Hindlimb muscle (tissue), 1 donor: ENCODE results near the gene TBCD. TPM values are rescaled to one million over a fixed set of nuclear protein-coding genes. Genes with fewer than 3 reads are reported as not detected.
A peak's percentile ranks its signal among the peaks of the same experiment; 100 is the strongest.

Experiments
- DNase-seq: peaks from one replicate; pipeline ENCODE4 v3.0.0-alpha.2; 2013
- polyA plus RNA-seq: library from polyadenylated mRNA; unstranded; fragments of 120-200 nt; gene quantifications from one replicate; pipeline ENCODE4 v1.2.1, GENCODE V29; 2013; ENCODE audit not compliant: insufficient read length

TBCD gene
- polyA plus RNA-seq, 1 donor, result 69.8 TPM

DNA sequence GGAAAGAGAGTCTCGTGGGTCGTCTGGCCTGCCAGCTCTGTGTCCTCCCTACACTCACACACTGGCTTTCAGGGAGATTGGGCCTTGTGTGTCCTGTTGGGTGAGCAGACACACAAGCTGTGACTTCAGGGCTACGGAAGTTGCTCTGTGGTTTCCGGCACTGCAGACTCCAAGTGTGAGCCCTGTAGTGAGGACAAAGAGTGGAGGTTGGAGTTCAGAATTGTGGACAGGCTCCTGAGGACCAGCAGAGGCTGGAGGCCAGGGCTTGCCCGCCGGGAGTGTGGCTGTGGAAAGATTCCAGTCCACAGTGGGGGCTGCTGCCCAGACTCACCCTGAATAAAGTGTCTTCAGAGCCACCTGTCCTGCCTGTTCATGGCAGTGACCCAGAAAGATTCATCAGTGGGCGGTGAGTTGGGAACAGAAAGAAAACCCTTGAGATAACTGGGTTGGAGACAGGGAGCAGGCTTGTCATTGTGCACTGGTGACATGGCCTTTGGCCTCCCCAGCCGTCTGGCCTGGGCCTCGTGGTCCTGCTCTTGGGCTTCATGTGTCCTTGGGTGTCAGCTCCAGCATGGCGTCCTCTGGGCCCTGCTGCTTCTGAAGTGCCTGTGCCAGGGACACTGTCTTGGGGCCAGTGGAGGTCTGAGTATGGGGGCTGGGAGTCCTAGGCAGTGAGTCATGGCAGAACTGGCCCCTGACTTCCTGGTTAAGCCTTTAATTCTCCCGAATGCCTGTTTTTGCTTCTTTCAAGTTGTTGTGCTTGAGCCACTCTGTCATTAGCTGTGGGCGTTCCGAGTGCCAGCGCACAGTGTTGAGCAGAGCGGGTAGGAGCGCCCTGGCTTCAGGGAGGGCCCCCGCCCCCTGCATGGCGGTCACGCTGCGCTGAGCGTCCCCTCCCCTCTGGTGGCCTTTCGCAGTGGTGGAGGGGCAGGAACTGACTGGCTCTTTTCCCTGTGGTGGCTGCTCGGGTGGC, 107.9 kb downstream of the TBCD start:
- no peak for DNase-seq

DNA sequence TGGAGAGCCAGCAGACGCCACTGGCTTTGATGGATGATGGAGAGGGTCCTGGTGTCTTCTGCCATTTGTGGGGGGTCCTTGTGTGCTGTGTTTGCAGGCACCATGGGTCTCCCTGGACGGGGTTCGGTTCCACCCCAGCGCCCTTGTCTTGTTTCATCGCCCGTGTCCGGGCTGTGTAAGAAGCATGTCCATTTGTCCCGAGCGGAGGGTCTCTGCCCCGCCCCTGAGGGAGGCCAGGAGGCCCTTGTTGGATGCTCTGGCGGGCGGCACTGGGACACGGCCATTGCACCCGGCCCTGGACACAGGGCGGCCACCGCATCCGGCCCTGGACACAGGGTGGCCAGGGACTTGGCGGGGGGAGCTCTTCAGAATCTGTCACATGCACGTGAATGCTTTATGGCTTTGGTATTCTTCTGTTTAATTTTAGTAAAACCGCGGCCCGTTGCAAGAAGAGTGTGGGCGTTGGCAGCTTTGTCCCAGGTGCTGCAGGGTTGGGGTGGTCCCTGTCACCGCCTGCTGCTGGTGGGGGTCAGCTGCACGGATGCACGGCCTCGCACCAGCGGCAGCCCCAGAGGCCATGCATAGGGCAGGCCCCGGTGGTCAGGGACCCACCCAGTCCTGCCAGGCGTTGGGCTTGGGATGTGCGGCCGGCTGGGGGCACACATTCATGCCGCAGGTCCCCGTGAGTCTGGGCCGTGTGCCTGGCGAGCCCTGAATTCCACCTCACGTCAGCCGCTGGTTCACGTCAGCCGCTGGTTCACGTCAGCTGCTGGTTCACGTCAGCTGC, 108.9 kb downstream of the TBCD start:
- no peak for DNase-seq

DNA sequence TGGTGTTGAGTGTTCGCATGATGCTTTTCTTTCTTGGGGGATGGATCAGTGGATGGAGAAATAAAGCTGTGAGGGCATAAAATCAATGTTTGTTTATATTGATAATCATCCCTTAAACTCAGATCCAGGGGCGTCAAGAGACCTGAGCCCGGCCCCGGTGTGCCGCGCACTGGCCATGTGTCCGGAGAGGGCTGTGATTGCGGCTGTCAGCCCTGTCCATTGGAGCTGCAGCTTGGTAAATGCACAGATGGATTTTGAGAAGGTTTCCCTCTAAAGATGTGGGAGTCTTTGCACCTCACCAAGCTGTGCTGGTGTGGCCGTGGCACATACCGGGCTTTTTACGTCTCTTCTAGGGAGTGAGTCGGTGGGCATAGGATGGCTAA, 109.5 kb downstream of the TBCD start:
- no peak for DNase-seq

DNA sequence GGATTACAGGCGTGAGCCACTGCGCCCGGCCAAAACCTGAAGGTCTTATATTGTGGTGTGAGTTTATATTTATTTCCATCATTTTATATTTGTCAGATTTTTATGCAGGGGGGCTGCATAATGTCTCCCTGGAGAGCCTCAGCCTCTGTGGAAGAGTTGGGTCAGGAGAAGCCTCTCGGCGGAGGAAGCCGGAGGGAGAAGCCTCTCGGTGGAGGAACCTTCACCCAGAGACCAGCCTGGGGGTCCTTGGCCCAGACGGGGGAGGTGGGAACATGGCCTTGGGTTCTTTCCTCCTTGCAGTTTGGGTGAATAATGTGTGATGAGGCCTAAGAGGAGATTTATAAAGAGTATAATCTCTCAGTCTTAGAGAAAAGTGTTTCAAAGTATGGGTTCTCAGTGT, 110.3 kb downstream of the TBCD start:
- no peak for DNase-seq

DNA sequence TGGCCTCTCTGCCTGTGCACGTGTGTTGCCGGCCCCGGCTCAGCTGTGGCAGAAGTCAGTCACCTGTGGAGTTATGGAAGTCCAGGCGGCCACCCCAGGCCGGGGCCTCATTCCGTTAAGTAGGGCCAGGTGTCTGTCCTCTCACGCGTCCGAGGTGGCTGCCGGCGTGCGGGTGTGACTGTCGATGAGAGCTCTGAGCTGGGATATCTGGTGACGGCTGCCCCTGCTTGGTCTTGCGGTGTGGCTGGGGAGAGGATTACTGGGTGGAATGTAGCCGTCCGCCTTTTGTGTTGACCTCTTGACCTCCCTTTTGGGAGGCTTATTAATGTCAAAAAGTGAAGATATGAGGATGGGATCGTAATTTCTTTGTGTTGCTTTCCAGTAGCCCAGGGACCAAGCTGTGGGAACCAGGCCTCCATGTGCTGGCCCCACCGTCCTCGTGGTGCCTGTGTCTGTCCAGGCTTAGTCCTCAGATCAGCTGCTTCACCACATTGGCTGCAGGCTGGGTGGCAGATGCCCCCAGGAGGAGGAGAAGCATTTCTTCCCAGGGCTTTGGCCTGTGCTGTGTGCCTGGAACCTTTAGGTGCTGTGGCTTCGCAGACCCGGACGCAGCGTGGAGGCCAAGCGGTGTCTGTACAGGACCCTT, 111.0 kb downstream of the TBCD start:
- DNase-seq, result no peak

DNA sequence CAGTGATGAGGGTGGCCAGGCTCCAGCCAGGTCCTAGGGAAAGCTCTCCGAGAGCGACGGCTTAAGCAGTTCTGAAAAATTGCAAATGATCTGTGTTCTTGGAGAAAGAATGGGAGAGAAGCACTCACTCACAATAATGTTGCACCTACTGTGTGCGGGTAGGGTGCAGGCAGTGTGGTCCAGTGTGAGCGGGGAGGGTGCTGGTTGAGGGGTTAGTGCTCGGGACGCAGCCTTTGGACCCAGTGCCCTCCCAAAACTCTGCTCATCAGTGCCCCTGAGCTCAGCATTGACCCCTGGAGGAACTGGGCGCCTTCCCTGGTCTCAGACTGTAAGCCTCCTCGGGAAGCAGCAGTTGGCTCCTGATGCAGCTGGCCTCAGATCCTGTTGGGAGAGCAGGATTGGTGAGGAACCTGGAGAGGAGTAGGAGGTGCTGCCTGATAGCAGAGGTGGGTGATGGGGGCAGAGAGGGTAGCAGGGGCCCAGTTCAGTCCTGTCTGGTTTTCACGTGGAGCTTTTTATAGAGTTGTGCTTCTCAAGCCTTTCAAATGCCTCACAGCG, 111.6 kb downstream of the TBCD start:
- no peak for DNase-seq

DNA sequence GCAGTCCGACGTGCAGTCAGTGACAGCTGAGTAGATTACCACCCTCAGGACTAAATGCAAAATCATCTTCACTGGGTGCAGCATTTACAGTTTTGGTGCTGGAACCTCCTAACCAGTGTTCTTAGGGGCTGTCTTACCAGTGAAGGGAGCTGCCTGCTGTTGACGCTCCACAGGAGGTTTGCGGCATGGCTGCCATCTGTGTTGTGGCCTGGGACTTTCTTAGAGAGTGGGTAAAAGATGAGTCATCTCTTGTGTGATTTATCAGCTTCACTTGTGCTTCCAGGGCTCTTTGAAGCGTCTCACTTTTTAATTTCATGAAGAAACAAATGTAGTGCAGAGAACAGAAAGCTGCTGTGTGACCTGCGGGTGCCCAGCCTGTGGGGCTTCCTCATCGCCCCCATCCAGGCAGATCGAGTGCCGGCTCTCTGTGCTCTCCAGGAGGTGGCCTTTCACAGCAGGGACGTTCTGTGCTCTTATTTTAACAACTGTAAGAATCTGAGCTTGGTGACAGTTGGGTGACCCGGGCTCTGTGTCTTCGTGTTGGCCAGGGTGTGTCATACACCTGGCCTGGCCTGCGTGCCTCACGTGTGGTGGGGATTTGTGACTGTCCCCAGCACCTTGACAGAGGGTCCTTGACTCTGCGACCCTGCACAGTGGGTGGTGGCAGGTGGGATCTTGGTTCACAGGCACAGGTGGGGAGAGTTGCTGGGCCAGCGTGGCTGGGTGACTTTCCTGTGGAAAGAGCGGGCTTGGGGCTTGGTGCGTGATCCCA, 112.3 kb downstream of the TBCD start:
- DNase-seq, result no peak

- no peak for DNase-seq
Observed at GRCh38 chr17:82864713-82865248, 112.9 kb downstream of the TBCD start.

DNA sequence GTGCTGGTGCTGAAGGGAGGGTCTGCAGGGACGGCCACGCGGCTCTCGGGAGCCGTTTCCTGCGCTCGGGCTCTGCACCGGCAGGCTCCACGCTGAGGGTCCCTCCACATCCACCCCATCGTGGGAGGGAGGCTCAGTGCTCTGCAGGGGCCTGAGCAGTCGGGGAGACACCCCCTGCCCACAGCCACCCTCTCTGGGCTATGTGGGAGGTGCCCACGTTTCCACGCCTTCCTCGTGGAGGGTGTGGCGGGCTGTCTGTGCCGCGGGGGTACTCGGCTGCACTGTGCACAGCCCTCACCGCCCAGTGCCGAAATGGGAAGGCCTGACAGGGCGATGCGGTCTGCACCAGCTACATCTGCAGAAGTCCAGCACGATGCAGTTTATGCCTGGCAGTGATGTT, 113.4 kb downstream of the TBCD start:
- no peak for DNase-seq

GRCh38 chr17:82865774-82866395, 114.0 kb downstream of the TBCD start:
- no peak for DNase-seq

GRCh38 chr17:82866590-82867191, 114.8 kb downstream of the TBCD start:
- peak; percentile 77 for DNase-seq

DNA sequence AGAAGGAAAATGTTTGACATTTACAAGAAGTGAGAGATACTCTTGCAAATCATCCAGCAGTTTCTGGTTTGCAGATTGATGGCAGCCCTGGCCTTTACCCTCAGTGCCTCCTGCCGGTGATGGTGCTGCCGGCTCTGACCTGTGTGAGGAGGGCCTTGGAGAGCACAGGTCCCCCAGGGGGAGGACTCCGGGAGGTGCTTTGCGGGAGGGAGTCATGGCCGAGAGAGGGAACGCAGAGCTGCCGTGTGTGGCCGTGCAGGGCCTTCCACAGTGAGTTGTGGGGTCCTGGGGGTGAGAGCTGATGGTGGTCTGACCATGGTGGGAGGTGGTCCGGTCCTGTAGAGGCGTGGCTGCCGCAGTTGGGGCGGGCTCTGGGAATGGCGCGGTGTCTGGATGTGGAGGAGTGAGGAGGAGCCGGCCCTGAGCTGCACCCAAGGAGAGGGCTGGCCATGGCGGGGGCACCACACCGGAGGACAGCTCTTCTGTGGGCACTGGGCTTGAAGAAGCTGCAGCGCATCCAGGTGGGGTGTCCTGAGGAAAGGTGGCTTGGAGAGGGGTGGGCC, 116.0 kb downstream of the TBCD start:
- no peak for DNase-seq

- DNase-seq, result no peak
Observed at GRCh38 chr17:82868715-82869131, 116.9 kb downstream of the TBCD start.

- no peak for DNase-seq
Observed at GRCh38 chr17:82869536-82869935, 117.7 kb downstream of the TBCD start.

DNA sequence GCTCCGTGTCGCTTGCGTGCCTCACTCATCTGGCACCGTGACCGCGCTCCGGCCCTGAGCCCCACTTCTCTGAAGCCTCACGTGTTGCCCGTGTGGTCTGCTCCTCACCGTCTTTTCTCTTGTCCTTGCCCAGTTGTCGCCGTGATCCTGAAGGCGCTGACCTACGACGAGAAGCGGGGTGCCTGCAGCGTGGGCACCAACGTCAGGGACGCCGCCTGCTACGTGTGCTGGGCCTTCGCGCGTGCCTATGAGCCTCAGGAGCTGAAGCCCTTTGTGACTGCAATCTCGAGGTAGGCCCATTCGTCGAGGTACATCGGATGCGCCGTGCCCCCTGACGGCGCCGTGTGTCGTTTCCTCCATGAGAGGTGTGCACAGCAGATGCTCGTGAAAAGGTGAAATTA, 118.2 kb downstream of the TBCD start:
- no peak for DNase-seq

- DNase-seq, result no peak
Observed at GRCh38 chr17:82870541-82870940, 118.7 kb downstream of the TBCD start.

GRCh38 chr17:82871056-82871775, 119.4 kb downstream of the TBCD start:
- no peak for DNase-seq

DNA sequence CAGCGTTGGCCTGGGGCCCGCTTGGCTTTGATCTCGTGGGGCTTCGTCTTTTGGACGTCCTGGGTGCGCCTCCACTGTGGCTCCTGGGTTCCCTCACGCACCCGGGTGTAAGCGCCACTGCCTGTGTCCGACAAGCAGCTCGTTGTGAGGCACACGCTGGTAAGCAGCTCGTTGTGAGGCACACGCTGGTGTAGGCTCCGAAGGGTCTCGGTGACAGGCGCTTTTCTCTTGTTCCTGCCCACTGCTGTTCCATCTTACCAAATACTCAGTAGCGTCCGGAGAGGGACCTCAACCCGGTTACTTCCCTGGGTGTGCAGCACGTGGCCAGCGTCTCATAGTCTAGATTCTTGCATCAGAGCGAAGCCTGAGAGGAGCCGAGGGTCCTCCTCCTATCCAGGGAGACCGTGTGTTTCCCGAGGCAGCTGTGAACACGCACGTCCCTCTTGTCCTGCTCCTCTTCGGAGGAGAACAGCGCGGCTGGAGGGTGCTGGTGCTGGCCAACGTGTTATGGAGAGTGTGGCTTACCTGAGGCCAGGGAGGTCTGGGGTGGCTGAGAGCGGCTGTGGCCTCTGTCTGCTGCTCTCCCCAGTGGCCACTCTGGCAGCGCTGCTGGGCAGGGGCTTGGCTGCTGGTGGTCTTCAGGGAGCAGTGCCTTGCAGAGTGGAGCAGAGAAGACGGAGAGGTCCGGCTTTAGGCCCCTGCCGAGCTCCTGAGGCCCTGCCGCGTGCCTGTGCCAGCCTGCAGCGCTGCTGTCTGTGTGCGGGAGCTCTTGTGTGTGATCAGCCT, 120.1 kb downstream of the TBCD start:
- DNase-seq, result no peak
